SK-N-SH (cell line): ENCODE data around the gene INPP5A. TPM values are rescaled to one million over a fixed set of nuclear protein-coding genes. Genes with fewer than 3 reads are reported as not detected.

ENCODE experiments used
- CTCF ChIA-PET: fragments of 300-600, 350-600 bp; formaldehyde crosslinking; extraction: SDS; loops from one replicate; lab custom pipeline; 2021; lab: Yijun Ruan, JAX
- POLR2A ChIA-PET: fragments of 350-600 bp; sonication (Branson Sonifier 250); formaldehyde crosslinking; extraction: SDS; loops from one replicate; lab custom pipeline; 2020; ENCODE audit warnings: antibody characterized with exemption, inconsistent platforms; lab: Yijun Ruan, JAX
- DNase-seq: peaks from one replicate; pipeline ENCODE4 v3.0.0; 2012
- H2AFZ ChIP-seq: fragments of 200-600 bp; sonication (generic); 2 replicates; pipeline ENCODE4 v1.8.1; 2016; ENCODE audit warnings: antibody characterized with exemption, mild to moderate bottlenecking, low read depth
- H3F3A ChIP-seq: fragments of 200-600 bp; sonication (generic); replicated peaks from 2 replicates; pipeline ENCODE3; 2016; ENCODE audit warnings: antibody characterized with exemption, mild to moderate bottlenecking; ENCODE audit not compliant: insufficient read depth
- H3K27ac ChIP-seq, 2 experiments: fragments of 200-500 bp in 1 of 2; fragments of 200-600 bp in 1 of 2; sonication (Bioruptor generic) in 1 of 2; sonication (generic), shearing (Covaris generic) in 1 of 2; 2 replicates each; pipeline versions ENCODE4 v1.5.1 to v1.6.1; 2014 to 2016; ENCODE audit warnings: low read depth in 2 of 2, inconsistent platforms in 1 of 2, low read length in 1 of 2, mild to moderate bottlenecking in 1 of 2, mixed read lengths in 1 of 2
- H3K27me3 ChIP-seq: fragments of 200-600 bp; sonication (generic), shearing (Covaris generic); 2 replicates; pipeline ENCODE4 v1.6.1; 2016; ENCODE audit warnings: mixed run types; ENCODE audit not compliant: insufficient read depth
- H3K36me3 ChIP-seq, 2 experiments: fragments of 200-500 bp in 1 of 2; fragments of 200-600 bp in 1 of 2; sonication (Bioruptor generic) in 1 of 2; sonication (generic) in 1 of 2; replicated peaks in 1 of 2; 2 replicates each; pipeline versions ENCODE3 to v1.5.1; 2014 to 2016; ENCODE audit warnings: low read length in 1 of 2, mild to moderate bottlenecking in 1 of 2; ENCODE audit not compliant: insufficient read depth in 2 of 2, control insufficient read depth in 1 of 2
- H3K4me1 ChIP-seq, 2 experiments: fragments of 200-500 bp in 1 of 2; fragments of 200-600 bp in 1 of 2; sonication (Bioruptor generic) in 1 of 2; sonication (generic), shearing (Covaris generic) in 1 of 2; 2 replicates each; pipeline versions ENCODE4 v1.5.1 to v1.6.1; 2014 to 2016; ENCODE audit warnings: low read depth in 1 of 2, low read length in 1 of 2, mixed run types in 1 of 2; ENCODE audit not compliant: insufficient read depth in 2 of 2, control insufficient read depth in 1 of 2
- H3K4me2 ChIP-seq: fragments of 200-600 bp; sonication (generic), shearing (Covaris generic); 2 replicates; pipeline ENCODE4 v1.6.1; 2017; ENCODE audit warnings: mixed run types
- H3K4me3 ChIP-seq, 2 experiments: fragments of 200-500 bp in 1 of 2; fragments of 200-600 bp in 1 of 2; sonication (Bioruptor generic) in 1 of 2; sonication (generic), shearing (Covaris generic) in 1 of 2; 2 replicates each; pipeline versions ENCODE4 v1.5.1 to v1.8.1; 2014 to 2016; ENCODE audit warnings: low read depth in 2 of 2, inconsistent platforms in 1 of 2, low read length in 1 of 2, mild to moderate bottlenecking in 1 of 2, mixed read lengths in 1 of 2, moderate library complexity in 1 of 2
- H3K79me2 ChIP-seq: fragments of 200-600 bp; sonication (generic); 2 replicates; pipeline ENCODE4 v1.8.1; 2017; ENCODE audit warnings: mild to moderate bottlenecking; ENCODE audit not compliant: insufficient read depth
- H3K9ac ChIP-seq: fragments of 200-600 bp; sonication (generic); 2 replicates; pipeline ENCODE4 v1.6.1; 2017; ENCODE audit warnings: mixed run types
- H3K9me2 ChIP-seq: fragments of 200-600 bp; sonication (generic); 2 replicates; pipeline ENCODE4 v1.6.1; 2017; ENCODE audit warnings: mixed run types
- H3K9me3 ChIP-seq: fragments of 200-600 bp; sonication (generic); 2 replicates; pipeline ENCODE4 v1.6.1; 2017; ENCODE audit warnings: mixed run types, mild to moderate bottlenecking, moderate library complexity
- H4K20me1 ChIP-seq: fragments of 200-600 bp; sonication (generic); 2 replicates; pipeline ENCODE4 v1.6.1; 2017; ENCODE audit warnings: mild to moderate bottlenecking, mixed run types; ENCODE audit not compliant: insufficient read depth
- CHD2 ChIP-seq: fragments of 150-350 bp; IDR thresholded peaks from 2 replicates; pipeline ENCODE4 v1.6.1; 2018; ENCODE audit warnings: low read length; ENCODE audit not compliant: partially characterized antibody
- CTCF ChIP-seq: fragments of 200-600 bp; sonication (generic); IDR thresholded peaks from 2 replicates; pipeline ENCODE4 v1.6.1; 2017; ENCODE audit warnings: antibody characterized with exemption, mild to moderate bottlenecking, moderate library complexity
- JUND ChIP-seq: IDR thresholded peaks from 2 replicates; pipeline ENCODE4 v1.4.0; 2012
- MEF2A ChIP-seq: IDR thresholded peaks from 2 replicates; pipeline ENCODE4 v1.4.0; 2012; ENCODE audit warnings: low read depth, borderline replicate concordance
- POLR2AphosphoS5 ChIP-seq: IDR thresholded peaks from 2 replicates; pipeline ENCODE4 v1.6.1; 2012; ENCODE audit warnings: low read depth, low read length
- RXRA ChIP-seq: IDR thresholded peaks from 2 replicates; pipeline ENCODE4 v1.4.0; 2012; ENCODE audit warnings: low read depth, mild to moderate bottlenecking, borderline replicate concordance
- SIN3A ChIP-seq: IDR thresholded peaks from 2 replicates; pipeline ENCODE4 v1.6.1; 2012; ENCODE audit warnings: low read depth, mild to moderate bottlenecking, low read length, moderate library complexity, borderline replicate concordance
- SMC3 ChIP-seq: IDR thresholded peaks from 2 replicates; pipeline ENCODE4 v1.6.1; 2012; ENCODE audit warnings: low read depth, low read length, improper control_type of control experiment
- TAF1 ChIP-seq: IDR thresholded peaks from 2 replicates; pipeline ENCODE4 v1.6.1; 2012; ENCODE audit warnings: low read depth, mild to moderate bottlenecking, low read length, moderate library complexity, borderline replicate concordance
- YY1 ChIP-seq: IDR thresholded peaks from 2 replicates; pipeline ENCODE4 v1.4.0; 2012; ENCODE audit warnings: low read depth, mild to moderate bottlenecking
- WGBS: methylation state at CpG from one replicate; pipeline ENCODE4 v1.1.6; 2017; ENCODE audit warnings: low lambda C conversion rate; 5-methylcytosine and 5-hydroxymethylcytosine counted together
- polyA plus RNA-seq, 3 experiments: library from polyadenylated mRNA; depleted of rRNA; stranded (reverse); fragments of >200 nt; gene quantifications; 2 replicates each; pipeline ENCODE4 v1.2.3, GENCODE V29; 2012
- TF ChIP-seq, protein P1 (sequence below): IDR thresholded peaks from 2 replicates; pipeline ENCODE4; 2012
- TF ChIP-seq, protein P2 (sequence below): IDR thresholded peaks from 2 replicates; pipeline ENCODE4 v1.4.0; 2012; ENCODE audit warnings: low read depth, borderline replicate concordance

Gene INPP5A
- polyA plus RNA-seq, 1 of the 3 experiments (the other 2 are of a cell fraction), result 12.0 TPM

DNA sequence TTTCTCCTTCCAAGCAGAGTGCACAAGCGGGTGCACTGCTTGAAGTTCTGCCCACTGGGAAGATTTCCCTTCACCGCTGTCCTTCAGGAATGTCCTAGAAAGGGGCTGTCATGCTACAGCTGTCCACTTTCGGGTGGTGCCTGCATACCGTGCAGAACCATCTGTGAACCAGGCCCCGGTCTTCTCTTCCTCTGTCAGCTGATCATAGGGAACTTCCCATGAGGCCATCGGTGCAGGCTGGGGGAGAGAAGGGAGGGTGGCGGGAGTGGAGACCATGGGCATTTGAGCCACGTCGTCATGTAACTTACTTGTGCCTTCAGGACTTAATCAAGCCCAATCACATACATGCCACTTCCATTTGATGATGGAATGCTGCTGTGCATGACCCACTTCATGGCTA is 136.7 kb downstream of the INPP5A start:
- Histone ChIP-seq H3K9me2 (no peaks in the 10 kb centered on the region), H3K9me3 (no peaks in the 10 kb centered on the region), H3K4me2 (no peak overlapping the region), H3K27ac (no peak overlapping the region), H3K4me1 (peaks cover 0 to 11% of the 10 kb centered on the region in 2 experiments; a peak in 1 of 4 replicates), H2AFZ (no peak overlapping the region), H3K27me3 (no peaks in the 10 kb centered on the region), H3K79me2 (no peaks in the 10 kb centered on the region), H3K4me3 (no peak overlapping the region), H3F3A (peaks cover 3% of the 10 kb centered on the region), H3K36me3 (no peaks in the 10 kb centered on the region), H3K9ac (no peak overlapping the region), H4K20me1 (no peaks in the 10 kb centered on the region)
- DNase-seq, result no peak
- ChIA-PET POLR2A (no interaction called here), CTCF (no interaction called here)
- WGBS, result 100% methylated on average over 4 of the region's 9 CpGs
- TF ChIP-seq MEF2A (no peak), JUND (no peak), TAF1 (no peak), SMC3 (no peak), RXRA (no peak), SIN3A (no peak), POLR2AphosphoS5 (no peak), YY1 (no peak)
- TF ChIP-seq, protein P1, sequence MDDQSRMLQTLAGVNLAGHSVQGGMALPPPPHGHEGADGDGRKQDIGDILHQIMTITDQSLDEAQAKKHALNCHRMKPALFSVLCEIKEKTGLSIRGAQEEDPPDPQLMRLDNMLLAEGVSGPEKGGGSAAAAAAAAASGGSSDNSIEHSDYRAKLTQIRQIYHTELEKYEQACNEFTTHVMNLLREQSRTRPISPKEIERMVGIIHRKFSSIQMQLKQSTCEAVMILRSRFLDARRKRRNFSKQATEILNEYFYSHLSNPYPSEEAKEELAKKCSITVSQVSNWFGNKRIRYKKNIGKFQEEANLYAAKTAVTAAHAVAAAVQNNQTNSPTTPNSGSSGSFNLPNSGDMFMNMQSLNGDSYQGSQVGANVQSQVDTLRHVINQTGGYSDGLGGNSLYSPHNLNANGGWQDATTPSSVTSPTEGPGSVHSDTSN, result no peak
- TF ChIP-seq, protein P2, sequence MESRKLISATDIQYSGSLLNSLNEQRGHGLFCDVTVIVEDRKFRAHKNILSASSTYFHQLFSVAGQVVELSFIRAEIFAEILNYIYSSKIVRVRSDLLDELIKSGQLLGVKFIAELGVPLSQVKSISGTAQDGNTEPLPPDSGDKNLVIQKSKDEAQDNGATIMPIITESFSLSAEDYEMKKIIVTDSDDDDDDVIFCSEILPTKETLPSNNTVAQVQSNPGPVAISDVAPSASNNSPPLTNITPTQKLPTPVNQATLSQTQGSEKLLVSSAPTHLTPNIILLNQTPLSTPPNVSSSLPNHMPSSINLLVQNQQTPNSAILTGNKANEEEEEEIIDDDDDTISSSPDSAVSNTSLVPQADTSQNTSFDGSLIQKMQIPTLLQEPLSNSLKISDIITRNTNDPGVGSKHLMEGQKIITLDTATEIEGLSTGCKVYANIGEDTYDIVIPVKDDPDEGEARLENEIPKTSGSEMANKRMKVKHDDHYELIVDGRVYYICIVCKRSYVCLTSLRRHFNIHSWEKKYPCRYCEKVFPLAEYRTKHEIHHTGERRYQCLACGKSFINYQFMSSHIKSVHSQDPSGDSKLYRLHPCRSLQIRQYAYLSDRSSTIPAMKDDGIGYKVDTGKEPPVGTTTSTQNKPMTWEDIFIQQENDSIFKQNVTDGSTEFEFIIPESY, result no peak

GRCh38 chr10:132675031-132675740 is 137.6 kb downstream of the INPP5A start:
- no peaks in the 10 kb centered on the region for H3K36me3 ChIP-seq
- H3F3A ChIP-seq, result peaks cover 3% of the 10 kb centered on the region

More at GRCh38 chr10:132675031-132675740, 137.6 kb downstream of the INPP5A start:
- Histone ChIP-seq H3K4me1 (peaks cover 0 to 11% of the 10 kb centered on the region in 2 experiments; a peak in 1 of 4 replicates), H2AFZ (no peak overlapping the region), H3K79me2 (no peaks in the 10 kb centered on the region), H3K4me3 (no peak overlapping the region), H4K20me1 (no peaks in the 10 kb centered on the region), H3K9ac (no peak overlapping the region)
- 91% methylated on average over 23 of the region's 23 CpGs for WGBS
- POLR2A ChIA-PET, result no interaction called here
- CTCF ChIA-PET, result no interaction called here
- TF ChIP-seq YY1, result no peak
- no peak for TF ChIP-seq CHD2
- no peak for TF ChIP-seq CTCF
- TF ChIP-seq, all 33 proteins: peak for 0
- Histone ChIP-seq H3K9me2 (no peaks in the 10 kb centered on the region), H3K27me3 (no peaks in the 10 kb centered on the region), H3K27ac (no peak overlapping the region), H3K4me2 (no peak overlapping the region), H3K9me3 (no peaks in the 10 kb centered on the region)
- DNase-seq, result no peak
